Activated gamma-delta T cell treated with Interleukin-2 at 50 U/mL for 16 hours (primary cell): ENCODE measurements around the gene WDR48.

Experiments
- DNase-seq: peaks from one replicate; pipeline ENCODE4 v3.0.0-alpha.2; 2020

Gene WDR48

DNA sequence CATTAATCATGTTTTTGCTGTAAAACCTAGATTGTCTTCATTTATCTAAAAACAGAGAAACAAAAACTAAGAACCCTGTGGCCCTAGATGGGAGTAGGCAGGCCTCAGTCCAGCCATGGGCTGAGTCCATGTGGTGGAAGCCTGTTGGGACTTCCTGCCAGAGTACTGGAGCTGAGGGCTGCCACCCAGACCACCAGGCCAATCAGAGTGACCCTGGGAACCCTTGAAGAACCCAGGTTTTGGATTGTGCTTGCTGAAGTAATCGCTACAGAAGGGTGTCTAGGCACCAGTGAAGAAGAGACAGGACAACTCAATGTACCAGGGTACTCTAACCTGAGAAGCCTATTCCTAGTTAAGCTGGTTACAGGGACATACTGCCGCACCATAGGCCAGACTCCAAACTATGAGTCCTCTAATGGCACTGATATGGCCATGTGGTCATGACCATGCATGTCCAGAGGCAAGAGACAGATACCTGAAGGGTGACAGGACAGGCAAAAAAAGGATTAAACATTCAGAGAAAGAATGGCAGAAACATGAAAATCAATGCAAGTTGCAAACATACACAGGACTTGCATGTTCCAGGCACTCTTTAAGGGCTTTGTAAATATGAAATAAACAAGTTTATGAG is 88.6 kb downstream of the WDR48 start:
- DNase-seq, result no peak

DNA sequence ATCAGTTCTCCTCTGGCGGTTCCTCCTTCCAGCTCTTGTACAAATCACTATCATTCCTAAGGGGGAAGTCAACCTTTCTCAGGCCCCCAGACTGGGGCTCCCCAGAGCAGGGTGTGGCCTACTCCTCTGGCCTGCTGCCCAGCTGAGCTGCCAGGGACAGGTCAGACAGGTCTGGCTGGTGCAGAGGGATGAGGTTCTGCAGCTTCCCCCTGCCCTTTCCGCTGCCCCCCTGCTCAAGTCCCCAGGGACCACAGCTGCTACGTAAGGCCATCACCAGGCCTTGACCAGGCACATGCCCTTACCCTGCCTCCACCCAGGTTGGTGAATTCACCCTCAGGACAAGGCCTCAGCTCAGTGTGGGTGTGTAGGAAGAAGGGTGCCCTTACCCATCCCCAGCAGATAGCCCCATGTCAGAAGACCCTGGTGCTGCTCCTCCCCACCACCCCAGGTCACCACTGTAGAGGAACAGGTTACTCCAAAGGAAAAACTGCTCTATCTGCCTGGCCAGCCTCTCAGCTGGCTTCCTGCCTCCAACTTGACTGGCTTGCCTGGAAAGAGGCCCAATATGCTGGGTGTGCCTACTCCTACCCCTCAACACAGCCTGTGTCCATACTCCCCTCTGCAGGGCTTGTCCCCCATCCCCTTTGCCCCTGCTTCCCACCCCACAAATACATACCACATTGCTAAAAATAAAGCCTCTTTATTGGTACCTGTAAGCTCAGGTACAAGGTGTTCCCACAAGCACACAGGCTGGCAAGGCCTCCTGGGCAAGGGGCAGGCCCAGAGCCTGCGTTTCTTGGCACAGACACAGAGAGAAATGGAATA is 89.6 kb downstream of the WDR48 start:
- DNase-seq, result no peak

DNA sequence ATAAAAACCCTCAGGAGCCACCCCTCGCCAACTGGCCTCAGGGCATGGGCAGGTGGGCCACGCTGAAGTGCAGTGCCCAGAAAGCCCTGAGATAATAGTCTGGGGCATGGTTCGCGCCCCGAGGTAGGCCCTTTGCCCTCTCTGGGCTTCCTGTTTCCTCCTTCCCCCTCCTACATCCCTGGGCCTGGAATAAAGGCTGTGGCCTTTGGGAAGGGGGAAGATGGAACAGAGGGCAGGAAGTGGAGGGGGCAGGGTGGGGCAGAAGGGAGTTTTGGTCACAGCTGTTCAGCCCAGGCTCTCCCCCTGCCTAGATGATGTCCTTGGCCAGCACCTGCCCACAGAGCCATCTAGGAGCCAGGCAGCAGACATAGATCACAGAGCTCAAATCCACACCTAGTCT is 90.3 kb downstream of the WDR48 start:
- DNase-seq, result no peak

DNA sequence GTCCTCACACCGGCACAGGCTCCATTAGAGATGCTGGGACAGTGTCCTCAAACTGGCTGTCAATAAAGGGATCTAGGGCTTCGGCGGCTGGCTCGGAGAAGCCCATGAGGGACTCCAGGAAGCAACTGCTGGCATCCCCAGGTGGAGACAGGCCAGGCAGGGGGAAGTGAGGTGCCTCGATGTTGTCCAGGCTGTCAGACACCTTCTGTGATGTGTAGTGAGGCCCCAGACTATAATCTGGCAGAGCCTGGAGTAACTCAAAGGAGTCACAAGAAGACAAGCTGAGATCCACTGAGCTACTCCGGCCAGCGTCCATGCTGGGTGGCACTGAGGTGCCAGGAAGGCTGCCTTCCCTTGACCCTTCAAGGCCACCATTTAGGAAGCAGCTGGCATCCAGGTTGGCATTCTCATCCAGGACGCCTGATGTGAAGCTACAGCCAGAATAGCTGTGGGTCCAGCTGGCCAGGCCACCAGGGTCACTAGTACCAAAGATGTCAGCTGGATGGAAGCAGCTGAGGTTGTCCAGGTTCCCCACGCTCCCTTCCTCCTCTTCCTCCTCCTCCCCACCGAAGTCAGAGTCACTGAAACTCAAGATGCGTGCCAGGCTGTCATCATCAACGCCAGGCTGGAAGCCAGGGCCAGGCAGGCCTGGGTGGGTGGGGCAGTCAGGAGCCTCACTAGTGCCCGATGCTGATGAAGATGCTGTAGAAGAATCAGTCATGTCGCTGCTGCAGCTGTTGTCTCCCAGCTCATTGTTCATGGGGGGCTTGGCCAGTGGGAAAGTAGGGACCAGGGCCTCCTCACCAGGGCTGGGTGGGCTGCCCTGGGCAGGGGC is 91.5 kb downstream of the WDR48 start:
- DNase-seq, result no peak

DNA sequence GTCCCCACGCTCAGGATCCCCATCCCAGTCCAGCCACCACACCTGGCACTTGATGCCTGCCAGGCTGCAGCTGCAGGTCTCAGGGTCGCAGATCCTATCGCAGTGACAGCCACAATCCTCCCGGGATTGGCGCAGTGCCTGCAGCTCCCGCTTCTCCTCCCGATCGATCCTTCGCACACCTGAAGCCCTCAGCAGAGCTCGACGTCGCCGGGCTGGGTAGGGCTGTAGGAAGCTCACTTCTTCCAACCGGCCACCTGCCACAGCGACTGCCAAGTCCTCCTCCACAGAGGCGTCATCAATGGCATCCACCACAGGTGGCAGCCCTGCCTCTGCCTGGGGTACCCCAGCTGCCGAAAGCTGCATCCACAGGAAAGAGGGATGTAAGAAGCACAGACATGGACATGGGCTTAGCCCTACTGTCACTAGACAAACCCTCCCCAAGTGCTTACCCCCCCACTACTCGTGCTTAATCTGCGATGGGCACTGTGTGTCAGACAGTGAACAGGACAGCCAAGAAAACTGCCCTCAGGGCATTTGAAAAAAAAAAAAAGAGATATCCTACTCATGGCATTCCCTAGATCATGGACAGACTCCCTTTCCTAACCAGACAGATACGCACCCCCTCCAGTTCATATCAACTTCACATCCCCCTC is 92.4 kb downstream of the WDR48 start:
- DNase-seq, result no peak

DNA sequence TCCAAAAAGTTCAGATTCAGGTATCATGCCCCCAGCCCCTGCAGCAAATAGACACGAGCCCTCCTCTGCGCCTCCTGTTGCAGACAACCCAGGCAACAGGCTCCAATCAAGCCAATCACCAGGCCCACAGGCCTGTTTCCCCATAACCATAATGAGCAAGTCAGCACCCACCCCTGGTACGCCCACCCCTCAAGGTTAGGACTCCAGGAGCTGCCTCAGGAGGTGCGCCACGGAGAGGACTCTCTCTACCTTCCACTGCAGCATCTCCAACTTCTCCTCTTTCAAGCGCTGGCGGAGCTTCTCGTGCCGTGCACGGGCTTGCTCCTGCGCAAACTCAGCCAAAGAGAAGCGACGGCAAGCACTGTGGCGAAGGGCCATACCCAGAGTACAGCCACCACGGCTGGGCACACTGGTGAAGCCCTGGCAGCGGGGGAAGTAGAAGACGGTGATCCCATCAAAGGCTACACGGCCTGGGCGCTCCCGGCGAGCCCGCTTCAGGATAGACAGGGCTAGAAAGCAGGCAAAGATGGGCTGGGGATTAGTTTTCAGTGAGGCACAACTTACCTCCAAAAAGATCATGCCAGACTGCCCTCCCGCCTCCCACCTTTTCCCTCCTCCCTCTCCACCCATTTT is 93.0 kb downstream of the WDR48 start:
- DNase-seq, result no peak

DNA sequence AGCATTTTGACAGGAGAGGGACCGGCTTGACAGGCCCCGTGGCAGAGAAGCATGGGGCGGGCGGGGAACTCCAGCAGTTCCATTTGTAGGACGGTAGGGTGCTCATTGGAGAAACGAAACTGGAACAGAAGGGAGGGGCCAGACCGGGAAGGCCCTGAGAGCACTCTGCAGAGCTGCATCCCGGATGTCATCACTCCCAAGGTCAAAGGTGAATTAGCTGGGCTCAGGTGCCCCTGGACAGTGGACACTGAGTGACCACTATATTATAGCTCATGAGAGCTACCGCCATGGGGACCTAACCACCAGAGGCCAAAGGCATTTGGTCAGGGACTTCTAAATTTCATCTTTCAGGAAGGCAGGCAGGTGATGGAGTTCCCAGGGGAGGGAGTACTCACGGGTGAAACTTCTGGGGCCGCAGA is 94.3 kb downstream of the WDR48 start:
- no peak for DNase-seq
